Lower lobe of right lung (tissue), 2 donors: Measurements from ENCODE around the gene ACTL7A. TPM values are rescaled to one million over a fixed set of nuclear protein-coding genes. Genes with fewer than 3 reads are reported as not detected.

Experiments
- ATAC-seq, 2 donors: fragments of 200-7000 bp; cut with Tn5 transposase; one replicate each; pipeline ENCODE4 v1.9.1; 2020 to 2022; ENCODE audit warnings: mild to moderate bottlenecking in 2 of 2, moderate library complexity in 2 of 2
- DNase-seq: peaks from one replicate; pipeline ENCODE4 v3.0.0-alpha.2; 2020
- H3K27ac ChIP-seq: fragments of 200-600 bp; one replicate; pipeline ENCODE4 v1.8.0; 2022
- H3K27me3 ChIP-seq: fragments of 200-600 bp; one replicate; pipeline ENCODE4 v1.8.0; 2022; ENCODE audit warnings: low read depth
- H3K36me3 ChIP-seq: fragments of 200-600 bp; one replicate; pipeline ENCODE4 v1.8.0; 2022; ENCODE audit warnings: mild to moderate bottlenecking
- H3K4me1 ChIP-seq: fragments of 200-600 bp; one replicate; pipeline ENCODE4 v1.8.0; 2022
- H3K4me3 ChIP-seq: fragments of 200-600 bp; one replicate; pipeline ENCODE4 v1.8.0; 2022; ENCODE audit warnings: mild to moderate bottlenecking
- H3K9me3 ChIP-seq: fragments of 200-600 bp; one replicate; pipeline ENCODE4 v1.8.0; 2022
- intact Hi-C: fragments of 100-400 bp; cut with DNase I; formaldehyde crosslinking; loops from one replicate; pipeline ENCODE4 v1.11.0; 2022
- total RNA-seq: library from RNA; stranded (reverse); fragmentation: NEBNext Ultra II Directional; extraction: Animal tissue kit (Norgen Biotek cat#: 25700); gene quantifications from one replicate; pipeline ENCODE4 v1.2.1, GENCODE V29; 2021
- TF ChIP-seq, protein P1 (sequence below): fragments of 200-600 bp; IDR thresholded peaks from one replicate; pipeline ENCODE4 v1.8.0; 2022; ENCODE audit warnings: antibody characterized with exemption, mild to moderate bottlenecking
- donor health status: DM: no; HTN: yes; CAD: no; lungs with severe emphysema.

The ACTL7A gene
- total RNA-seq, 1 donor from 2014 or later, result not detected

DNA sequence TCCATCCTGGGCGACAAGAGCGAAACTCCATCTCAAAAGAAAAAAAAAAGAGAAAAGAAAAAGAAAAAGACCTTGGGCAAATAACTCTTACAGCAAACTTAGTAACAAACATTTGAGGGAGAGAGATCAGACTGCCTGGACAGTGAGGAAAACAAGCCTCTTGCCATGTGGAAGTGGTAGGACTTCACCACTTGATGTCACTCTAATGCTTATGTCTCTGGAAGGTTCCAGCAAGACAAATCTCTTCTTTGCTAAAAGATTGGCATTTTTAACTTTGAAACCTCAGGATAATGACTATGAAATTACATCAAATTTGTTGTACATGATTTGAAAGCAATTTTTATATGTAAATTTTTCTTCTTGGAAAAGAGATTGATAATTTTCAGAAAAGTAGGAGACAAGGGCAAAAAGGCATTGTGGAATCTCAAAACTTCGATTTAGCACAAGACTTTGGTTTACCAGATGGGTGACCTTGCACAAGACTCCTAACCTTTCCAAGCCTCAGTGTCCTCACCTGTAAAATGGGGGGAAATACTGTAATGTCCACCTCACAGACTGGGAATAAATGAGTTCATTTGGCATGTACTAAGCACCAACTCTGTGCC lies 11.7 kb upstream of the ACTL7A start:
- no peak overlapping the region for H3K27ac ChIP-seq
- H3K36me3 ChIP-seq, result no peaks in the 10 kb centered on the region
- H3K4me1 ChIP-seq, result no peaks in the 10 kb centered on the region
- H3K27me3 ChIP-seq, result peaks cover 3% of the 10 kb centered on the region
- intact Hi-C loops, result no loop called here
- no peak overlapping the region for H3K4me3 ChIP-seq
- H3K9me3 ChIP-seq, result no peaks in the 10 kb centered on the region
- TF ChIP-seq, protein P1, sequence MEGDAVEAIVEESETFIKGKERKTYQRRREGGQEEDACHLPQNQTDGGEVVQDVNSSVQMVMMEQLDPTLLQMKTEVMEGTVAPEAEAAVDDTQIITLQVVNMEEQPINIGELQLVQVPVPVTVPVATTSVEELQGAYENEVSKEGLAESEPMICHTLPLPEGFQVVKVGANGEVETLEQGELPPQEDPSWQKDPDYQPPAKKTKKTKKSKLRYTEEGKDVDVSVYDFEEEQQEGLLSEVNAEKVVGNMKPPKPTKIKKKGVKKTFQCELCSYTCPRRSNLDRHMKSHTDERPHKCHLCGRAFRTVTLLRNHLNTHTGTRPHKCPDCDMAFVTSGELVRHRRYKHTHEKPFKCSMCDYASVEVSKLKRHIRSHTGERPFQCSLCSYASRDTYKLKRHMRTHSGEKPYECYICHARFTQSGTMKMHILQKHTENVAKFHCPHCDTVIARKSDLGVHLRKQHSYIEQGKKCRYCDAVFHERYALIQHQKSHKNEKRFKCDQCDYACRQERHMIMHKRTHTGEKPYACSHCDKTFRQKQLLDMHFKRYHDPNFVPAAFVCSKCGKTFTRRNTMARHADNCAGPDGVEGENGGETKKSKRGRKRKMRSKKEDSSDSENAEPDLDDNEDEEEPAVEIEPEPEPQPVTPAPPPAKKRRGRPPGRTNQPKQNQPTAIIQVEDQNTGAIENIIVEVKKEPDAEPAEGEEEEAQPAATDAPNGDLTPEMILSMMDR, result peak; percentile 27
- ATAC-seq (peak in 1 of 2 donors; percentile 74), DNase-seq (no peak)

DNA sequence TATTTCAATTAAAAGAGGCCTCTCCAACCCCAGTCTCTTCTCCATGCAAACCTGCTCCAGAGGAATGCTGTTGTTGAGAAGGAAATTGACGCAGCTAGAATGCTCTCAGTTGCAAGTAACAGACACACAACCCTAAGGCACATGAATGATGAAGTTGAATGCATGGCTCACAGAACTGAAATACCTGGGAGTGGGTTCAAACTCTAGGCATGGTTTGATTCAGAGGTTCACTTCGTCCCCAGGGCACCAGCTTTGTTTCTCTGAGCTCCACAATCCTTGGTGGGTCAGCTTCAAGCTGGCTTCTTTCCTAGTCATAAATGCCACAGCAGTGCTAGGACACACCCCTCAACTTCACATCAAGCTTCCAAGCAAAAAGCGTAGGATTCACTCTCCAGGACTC lies 10.9 kb upstream of the ACTL7A start:
- DNase-seq, result no peak
- H3K36me3 ChIP-seq, result no peaks in the 10 kb centered on the region
- ATAC-seq, result no peak
- H3K27ac ChIP-seq, result no peak overlapping the region
- H3K4me1 ChIP-seq, result no peaks in the 10 kb centered on the region
- peaks cover 3% of the 10 kb centered on the region for H3K27me3 ChIP-seq
- no peak overlapping the region for H3K4me3 ChIP-seq
- intact Hi-C loops, result no loop called here
- no peaks in the 10 kb centered on the region for H3K9me3 ChIP-seq
- TF ChIP-seq, protein P1, result no peak

DNA sequence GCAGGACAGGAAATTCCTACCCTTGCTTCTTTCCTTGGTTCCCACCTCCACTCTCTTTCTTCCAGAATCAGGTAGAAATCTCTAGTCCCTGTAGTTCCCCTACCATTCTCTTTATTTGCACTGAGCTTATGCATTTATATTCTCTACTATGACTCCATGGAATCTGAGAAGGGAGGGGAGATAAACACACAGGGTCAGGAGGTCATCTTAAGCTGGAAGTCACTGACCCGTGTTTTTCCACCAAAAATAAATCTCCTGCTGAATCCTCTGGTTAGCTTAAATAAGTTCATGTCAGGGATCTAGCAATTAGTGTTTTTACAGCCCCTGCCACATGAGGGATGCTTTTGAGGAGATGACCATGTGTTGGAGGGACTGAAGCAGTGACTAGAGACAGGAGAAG lies 10.0 kb upstream of the ACTL7A start:
- Histone ChIP-seq H3K27ac (no peak overlapping the region), H3K36me3 (no peaks in the 10 kb centered on the region), H3K27me3 (peaks cover 3% of the 10 kb centered on the region), H3K4me3 (no peak overlapping the region), H3K4me1 (no peaks in the 10 kb centered on the region), H3K9me3 (no peaks in the 10 kb centered on the region)
- no peak for ATAC-seq
- DNase-seq, result no peak
- intact Hi-C loops, result no loop called here
- TF ChIP-seq, protein P1, result no peak

DNA sequence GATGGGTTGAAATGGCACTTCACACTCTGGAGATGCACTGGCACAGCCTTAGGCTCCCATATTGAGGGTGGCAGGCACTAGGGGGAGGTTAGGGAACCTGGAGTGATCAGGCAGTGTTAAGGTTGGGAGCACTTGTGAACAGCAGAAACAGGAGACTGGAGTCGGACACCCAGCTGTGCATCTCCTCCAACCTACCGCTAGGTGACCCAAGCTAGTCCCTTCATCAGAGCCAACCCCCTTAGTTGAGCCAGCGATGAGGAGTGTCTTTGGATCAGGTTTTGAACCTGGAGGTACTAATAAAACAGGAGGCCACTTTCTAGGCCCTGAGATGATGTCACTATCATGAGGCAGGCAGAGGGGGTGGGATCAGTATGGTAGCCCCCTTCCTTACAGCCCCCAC lies 8.0 kb upstream of the ACTL7A start:
- Histone ChIP-seq H3K9me3 (no peaks in the 10 kb centered on the region), H3K36me3 (no peaks in the 10 kb centered on the region), H3K4me3 (no peak overlapping the region), H3K27ac (no peak overlapping the region), H3K4me1 (no peaks in the 10 kb centered on the region), H3K27me3 (no peaks in the 10 kb centered on the region)
- TF ChIP-seq, protein P1, result no peak
- DNase-seq (no peak), ATAC-seq (no peak)
- intact Hi-C loops, result no loop called here

DNA sequence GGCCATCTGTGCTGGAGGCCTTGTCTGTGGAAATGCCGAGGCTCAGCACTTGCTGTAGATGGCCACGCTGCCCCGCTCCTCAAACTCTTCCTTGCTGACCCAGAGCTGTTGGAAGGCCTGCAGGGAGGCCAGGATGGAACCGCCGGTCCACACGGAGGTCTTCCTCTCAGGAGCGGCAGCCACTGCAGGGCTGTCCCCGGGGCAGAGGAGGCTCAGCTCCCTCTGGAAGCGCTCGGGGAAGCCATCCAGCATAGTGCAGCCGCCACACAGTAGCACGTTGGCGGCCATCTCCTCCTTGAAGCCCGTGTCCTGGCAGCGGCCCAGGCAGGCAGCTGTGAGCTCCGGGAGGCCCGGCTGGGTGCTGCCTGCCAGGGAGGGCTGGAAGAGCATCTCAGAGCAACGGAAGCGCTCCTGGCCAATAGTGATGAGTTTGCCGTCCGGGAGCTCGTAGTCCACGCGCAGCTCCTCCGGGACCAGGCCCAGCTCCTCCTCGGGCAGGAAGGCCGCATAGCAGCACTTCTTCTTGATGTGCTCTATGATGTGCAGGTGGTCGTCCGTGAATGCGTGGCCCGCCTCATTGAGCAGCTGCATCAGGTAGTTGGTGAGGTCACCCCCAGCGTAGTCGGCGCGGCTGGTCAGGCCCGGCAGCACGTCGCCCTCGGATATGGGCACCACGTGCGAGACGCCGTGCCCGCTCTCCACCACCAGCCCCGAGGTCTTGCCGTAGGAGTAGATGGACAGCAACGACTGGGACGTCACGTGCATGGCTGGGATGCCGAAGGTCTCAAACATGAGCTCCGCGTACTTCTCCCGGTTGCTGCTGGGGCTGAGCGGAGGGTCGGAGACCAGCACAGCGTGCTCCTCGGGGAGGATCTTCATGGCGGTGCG lies 7.2 kb upstream of the ACTL7A start:
- no peak overlapping the region for H3K27ac ChIP-seq
- DNase-seq (no peak), ATAC-seq (peak in 1 of 2 donors; percentile 27)
- no peaks in the 10 kb centered on the region for H3K36me3 ChIP-seq
- H3K9me3 ChIP-seq, result no peaks in the 10 kb centered on the region
- no peaks in the 10 kb centered on the region for H3K4me1 ChIP-seq
- TF ChIP-seq, protein P1, result no peak
- H3K27me3 ChIP-seq, result no peaks in the 10 kb centered on the region
- intact Hi-C loops, result no loop called here
- H3K4me3 ChIP-seq, result no peak overlapping the region
